ENCODE results near the gene CRTAP.
"Not testable (repeated sequence)": the region's sequence is repeated elsewhere in the genome, so short reads cannot be mapped to it uniquely, and the experiment has no call there.

The CRTAP gene

DNA sequence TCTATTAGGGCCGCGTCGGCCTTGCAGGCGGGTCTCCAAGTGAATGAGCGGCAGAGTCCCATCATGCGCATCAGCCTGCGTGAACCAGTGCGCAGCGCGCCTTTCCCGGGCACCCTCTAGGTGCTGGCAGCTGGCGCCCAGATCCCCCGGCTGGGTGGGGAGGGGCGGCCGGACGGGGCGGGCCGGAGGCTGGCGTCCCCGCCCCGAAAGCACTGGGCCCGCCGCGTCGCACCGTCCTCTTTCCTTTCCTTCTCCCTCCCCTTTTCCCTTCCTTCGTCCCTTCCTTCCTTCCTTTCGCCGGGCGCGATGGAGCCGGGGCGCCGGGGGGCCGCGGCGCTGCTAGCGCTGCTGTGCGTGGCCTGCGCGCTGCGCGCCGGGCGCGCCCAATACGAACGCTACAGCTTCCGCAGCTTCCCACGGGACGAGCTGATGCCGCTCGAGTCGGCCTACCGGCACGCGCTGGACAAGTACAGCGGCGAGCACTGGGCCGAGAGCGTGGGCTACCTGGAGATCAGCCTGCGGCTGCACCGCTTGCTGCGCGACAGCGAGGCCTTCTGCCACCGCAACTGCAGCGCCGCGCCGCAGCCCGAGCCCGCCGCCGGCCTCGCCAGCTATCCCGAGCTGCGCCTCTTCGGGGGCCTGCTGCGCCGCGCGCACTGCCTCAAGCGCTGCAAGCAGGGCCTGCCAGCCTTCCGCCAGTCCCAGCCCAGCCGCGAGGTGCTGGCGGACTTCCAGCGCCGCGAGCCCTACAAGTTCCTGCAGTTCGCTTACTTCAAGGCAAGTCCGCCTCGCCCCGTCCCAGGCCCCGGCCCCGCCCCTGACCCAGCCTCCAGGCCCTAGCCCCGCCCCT, at the start of gene CRTAP:
TSS of gene CRTAP (plus strand) at position 243 of the 850 bp plus-strand sequence. CDS start at position 307, 64 bp downstream.
- peak; percentile 89 for DNase-seq

- peak; percentile 49 for DNase-seq
Measured at GRCh38 chr3:33064929-33065328, 48.9 kb upstream of the CRTAP start.

DNA sequence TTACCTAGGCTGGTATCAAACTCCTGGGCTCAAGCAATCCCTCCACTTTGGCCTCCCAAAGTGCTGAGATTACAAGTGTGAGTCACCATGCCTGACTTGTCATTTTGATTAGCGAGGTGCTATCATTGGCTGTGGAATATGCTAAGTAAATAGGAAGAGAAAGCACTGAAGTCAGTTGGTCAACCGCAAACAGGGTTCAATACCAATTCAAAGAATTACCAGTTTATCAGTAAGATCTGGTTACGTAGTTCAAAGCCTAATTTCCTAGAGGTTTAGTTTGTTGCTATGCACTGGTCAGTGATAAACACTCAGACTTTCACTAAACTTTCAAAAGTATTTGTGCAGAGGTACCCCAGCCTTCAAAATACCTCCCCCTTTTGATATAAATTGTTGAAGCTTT, 46.3 kb upstream of the CRTAP start:
- DNase-seq = peak; percentile 56

- DNase-seq = not testable (repeated sequence)
Measured at GRCh38 chr3:33069862-33070261, 44.0 kb upstream of the CRTAP start.

DNA sequence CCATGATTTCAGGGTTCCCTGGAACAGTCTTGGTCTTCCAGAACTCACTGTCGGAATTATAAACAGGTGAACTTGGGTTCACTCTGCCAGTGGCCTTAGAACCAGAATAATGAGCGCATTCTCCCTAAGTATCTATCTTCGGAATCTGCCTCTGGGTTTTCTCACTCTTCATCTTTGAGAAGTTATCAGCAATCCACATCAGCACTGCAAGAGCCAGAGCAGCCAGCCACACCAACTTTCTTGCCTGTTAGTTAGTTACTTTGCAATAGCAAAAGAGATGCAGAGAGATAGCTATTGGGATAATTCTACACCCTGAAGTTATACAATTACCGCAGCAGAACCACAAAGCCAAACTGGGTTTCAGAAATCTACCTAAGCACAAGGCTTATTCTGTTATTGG, 42.6 kb upstream of the CRTAP start:
- peak; percentile 32 for DNase-seq

GRCh38 chr3:33071946-33072345, 41.9 kb upstream of the CRTAP start:
- DNase-seq = no peak

GRCh38 chr3:33074217-33075067, 39.4 kb upstream of the CRTAP start:
- peak; percentile 73 for DNase-seq

- DNase-seq = no peak
Measured at GRCh38 chr3:33075995-33076394, 37.8 kb upstream of the CRTAP start.

DNA sequence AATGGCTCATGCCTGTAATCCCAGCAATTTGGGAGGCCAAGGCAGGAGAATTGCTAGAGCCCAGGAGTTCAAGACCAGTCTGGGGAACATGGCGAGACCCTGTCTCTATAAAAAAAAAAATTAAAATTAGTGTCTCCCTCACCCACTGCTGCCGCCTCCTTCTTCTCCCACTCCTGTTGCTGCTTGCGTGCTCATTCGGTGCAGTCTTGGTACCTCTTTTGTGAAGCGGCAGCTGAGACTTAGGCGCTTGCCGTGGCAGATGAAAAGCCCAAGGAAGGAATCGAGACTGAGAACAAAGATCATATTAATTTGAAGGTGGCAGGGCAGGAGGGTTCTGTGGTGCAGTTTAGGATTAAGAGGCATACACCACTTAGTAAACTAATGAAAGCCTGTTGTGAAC, 36.9 kb upstream of the CRTAP start:
- no peak for DNase-seq

DNA sequence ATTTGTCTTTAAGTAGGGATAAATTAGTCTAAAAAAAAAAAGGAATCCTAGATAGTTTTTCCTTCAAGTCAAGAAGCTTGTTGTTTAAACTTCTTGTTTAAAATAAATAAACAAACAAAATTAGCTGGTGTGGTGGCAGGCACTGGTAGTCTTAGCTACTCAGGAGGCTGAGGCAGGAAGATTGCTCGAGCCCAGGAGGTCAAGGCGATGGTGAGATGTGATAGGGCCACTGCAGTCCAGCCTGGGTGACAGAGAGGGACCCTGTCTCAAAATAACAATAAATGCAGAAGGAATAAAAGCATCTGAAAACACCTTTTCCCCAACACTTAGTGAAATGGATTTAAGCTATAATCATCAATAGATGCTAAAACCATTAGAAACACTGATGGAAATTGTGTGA, 35.8 kb upstream of the CRTAP start:
- no peak for DNase-seq

DNA sequence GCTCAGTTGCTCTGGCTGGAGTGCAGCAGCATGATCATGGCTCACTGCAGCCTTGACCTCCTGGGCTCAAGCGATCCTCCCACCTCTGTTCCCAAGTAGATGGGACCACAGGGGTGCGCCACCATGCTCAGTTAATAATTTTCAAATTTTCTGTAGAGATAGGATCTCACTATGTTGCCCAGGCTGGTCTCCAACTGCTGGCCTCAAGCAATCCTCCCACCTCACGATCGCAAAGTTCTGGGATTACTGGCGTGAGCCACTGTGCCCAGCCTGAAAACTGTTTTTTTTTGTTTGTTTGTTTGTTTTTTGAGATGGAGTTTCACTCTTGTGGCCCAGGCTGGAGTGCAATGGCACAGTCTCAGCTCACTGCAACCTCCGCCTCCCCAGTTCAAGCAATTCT, 34.0 kb upstream of the CRTAP start:
- not testable (repeated sequence) for DNase-seq

GRCh38 chr3:33081812-33082211, 32.0 kb upstream of the CRTAP start:
- DNase-seq = no peak

DNA sequence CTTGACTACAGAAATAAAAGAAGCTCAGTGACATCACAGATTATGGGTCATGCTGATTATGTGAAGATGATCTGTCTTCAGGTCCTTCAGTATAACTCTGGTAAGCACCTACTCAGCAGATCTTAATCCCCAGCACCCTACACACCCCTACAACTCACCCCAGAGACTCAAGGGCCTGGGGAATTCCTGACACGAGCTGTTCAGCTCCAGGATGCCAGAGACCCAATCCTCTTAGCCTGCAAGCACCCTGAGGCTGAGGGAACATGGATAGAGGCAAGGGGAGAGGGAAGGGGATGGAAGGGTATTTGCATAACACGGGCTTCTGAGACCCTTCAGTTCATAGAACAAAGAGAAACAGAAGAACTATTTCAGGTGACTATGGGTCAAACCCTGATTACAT, 29.9 kb upstream of the CRTAP start:
- no peak for DNase-seq

GRCh38 chr3:33088691-33089090, 25.1 kb upstream of the CRTAP start:
- DNase-seq = no peak

GRCh38 chr3:33089515-33089914, 24.3 kb upstream of the CRTAP start:
- peak; percentile 46 for DNase-seq

DNA sequence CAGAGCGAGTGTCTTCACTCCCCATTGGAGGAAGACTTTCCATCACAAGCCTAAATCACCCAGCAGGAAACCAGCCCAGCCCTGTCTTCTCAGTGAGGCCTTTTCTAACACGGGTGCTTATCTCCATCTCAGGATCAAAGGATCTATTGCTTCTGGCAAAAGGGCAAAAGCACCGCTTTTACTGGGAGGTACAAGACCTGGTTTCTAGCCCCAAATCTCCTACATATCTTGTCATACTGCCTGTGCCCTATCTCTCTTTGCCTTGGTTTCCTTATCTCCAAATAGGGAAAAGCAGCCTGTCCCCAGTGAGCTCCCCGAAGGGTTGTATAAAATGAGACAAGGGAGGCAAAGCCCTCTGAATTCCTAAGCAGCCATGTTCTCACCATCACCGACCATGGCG, 22.1 kb upstream of the CRTAP start:
- no peak for DNase-seq

GRCh38 chr3:33092496-33093254, 21.1 kb upstream of the CRTAP start:
- no peak for DNase-seq

DNA sequence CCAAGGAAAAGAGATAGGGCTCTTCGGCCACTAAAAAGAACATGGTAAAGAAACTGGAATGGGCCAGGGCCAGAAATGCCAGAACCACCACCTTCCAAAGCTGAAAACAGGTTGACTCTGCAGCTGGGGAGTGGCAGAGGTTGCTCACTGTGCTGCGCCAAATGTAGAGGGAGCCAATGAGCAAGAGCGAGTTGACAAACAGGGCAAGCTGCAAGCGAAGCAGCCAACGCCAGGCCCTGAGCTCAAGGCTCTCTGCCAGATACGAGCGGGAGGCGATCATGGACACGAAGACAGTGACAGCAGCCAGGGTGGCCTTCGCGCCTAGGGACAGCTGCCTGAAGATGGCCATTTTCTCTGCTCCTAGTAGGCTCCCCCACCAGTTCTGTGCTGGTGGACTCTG, 20.0 kb upstream of the CRTAP start:
- no peak for DNase-seq

DNA sequence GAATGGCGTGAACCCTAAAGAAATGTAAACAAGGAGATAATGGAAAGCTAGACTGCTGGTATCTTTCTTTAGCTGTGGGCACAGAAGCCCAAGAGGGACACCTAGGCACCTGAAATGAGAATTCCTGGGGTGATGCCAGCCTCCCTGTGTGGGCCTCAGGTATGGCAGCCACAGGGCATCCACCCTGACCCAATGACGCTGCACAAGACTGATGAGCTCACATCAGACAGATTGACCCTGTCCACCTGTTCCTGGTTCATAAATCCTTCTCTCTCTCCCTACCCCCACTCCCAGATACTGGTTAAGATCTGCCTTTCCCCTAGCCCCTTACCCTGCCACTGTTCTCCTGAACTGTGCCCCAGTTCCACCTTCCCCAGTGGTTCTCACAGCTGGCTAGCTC, 18.4 kb upstream of the CRTAP start:
- no peak for DNase-seq

DNA sequence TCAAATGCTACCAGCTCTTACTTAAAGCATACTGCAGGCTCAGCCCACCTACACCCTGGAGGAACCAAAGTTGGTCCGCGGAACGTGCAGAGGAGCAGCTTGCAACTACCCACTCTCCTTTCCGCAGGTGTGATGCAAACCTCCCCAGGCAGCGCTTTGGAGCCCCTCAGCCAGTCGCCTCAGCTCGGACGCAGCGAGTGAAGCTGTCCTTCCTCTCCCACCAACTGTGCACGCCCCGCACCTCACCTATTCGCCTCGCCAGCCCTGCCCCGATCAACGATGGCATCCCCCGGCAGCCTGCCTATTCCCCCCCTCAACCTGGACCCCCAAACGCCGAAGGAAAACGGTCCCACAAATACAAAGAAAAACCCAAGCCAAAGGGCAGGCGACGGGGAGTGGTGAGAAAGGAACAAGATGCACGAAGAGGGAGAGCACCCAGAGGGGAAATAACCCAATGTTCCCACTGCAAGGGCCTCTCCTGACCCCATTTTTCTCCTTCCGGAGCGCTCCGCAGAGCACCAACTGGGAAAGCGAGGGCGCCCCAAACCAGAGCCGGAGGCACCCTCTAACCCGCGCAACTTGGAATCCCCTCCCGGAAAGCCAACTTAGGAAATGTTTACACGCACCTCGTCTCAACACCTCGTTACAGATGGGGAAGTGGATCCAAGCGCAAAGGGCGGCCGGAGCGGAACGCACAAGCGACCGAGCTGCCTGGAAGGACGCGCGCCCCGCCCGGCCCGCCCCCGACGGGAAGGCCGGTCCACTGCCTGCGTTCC, 17.5 kb upstream of the CRTAP start:
- peak; percentile 50 for DNase-seq

- no peak for DNase-seq
Measured at GRCh38 chr3:33099109-33099645, 14.6 kb upstream of the CRTAP start.

- DNase-seq = no peak
Measured at GRCh38 chr3:33099701-33100100, 14.1 kb upstream of the CRTAP start.
